ENCODE results near the gene OTULIN.

The OTULIN gene

GRCh38 chr5:14669415-14669814 lies 4.9 kb downstream of the OTULIN start:
- no peak for DNase-seq

GRCh38 chr5:14669975-14670374 lies 5.5 kb downstream of the OTULIN start:
- DNase-seq = no peak

GRCh38 chr5:14671414-14671813 lies 6.9 kb downstream of the OTULIN start:
- DNase-seq = no peak

GRCh38 chr5:14672082-14672481 lies 7.6 kb downstream of the OTULIN start:
- no peak for DNase-seq

GRCh38 chr5:14672484-14673394 lies 8.2 kb downstream of the OTULIN start:
- no peak for DNase-seq

GRCh38 chr5:14673443-14673842 lies 8.9 kb downstream of the OTULIN start:
- no peak for DNase-seq

- DNase-seq = no peak
Observed at GRCh38 chr5:14674983-14675854, 10.7 kb downstream of the OTULIN start.

- no peak for DNase-seq
Observed at GRCh38 chr5:14675865-14676300, 11.4 kb downstream of the OTULIN start.

- DNase-seq = no peak
Observed at GRCh38 chr5:14676320-14676719, 11.8 kb downstream of the OTULIN start.

- no peak for DNase-seq
Observed at GRCh38 chr5:14678773-14679334, 14.3 kb downstream of the OTULIN start.

- DNase-seq = no peak
Observed at GRCh38 chr5:14679595-14679994, 15.1 kb downstream of the OTULIN start.

GRCh38 chr5:14681236-14681752 lies 16.8 kb downstream of the OTULIN start:
- no peak for DNase-seq

- DNase-seq = no peak
Observed at GRCh38 chr5:14683906-14684455, 19.5 kb downstream of the OTULIN start.

- DNase-seq = no peak
Observed at GRCh38 chr5:14684757-14685156, 20.2 kb downstream of the OTULIN start.

GRCh38 chr5:14685757-14686156 lies 21.2 kb downstream of the OTULIN start:
- DNase-seq = peak in 2 of 4 experiments; percentile 5 to 15

- DNase-seq = no peak
Observed at GRCh38 chr5:14686517-14686916, 22.0 kb downstream of the OTULIN start.

- no peak for DNase-seq
Observed at GRCh38 chr5:14687023-14687665, 22.6 kb downstream of the OTULIN start.

GRCh38 chr5:14693070-14693469 lies 28.6 kb downstream of the OTULIN start:
- DNase-seq = no peak

GRCh38 chr5:14695152-14695551 lies 30.6 kb downstream of the OTULIN start:
- DNase-seq = no peak

- no peak for DNase-seq
Observed at GRCh38 chr5:14696057-14696456, 31.5 kb downstream of the OTULIN start.

GRCh38 chr5:14696851-14697250 lies 32.3 kb downstream of the OTULIN start:
- no peak for DNase-seq

GRCh38 chr5:14698495-14698894 lies 34.0 kb downstream of the OTULIN start:
- DNase-seq = no peak

Data from activated CD4-positive, CD25-positive, alpha-beta regulatory T cell (primary cell).